ENCODE data around the gene C15orf39.

C15orf39 gene

GRCh38 chr15:75231836-75232235 is 30.2 kb downstream of the C15orf39 start:
- DNase-seq (ENCODE audit: low read depth): no peak
- H3K4me3 ChIP-seq (ENCODE audit: low read length): no peak overlapping the region
- no peak for TF ChIP-seq CTCF (conservative IDR thresholded peaks at IDR 0.05; ENCODE audit: low read length)

- no peak for DNase-seq (ENCODE audit: low read depth)
- H3K4me3 ChIP-seq (ENCODE audit: low read length): no peak overlapping the region
- no peak for TF ChIP-seq CTCF (conservative IDR thresholded peaks at IDR 0.05; ENCODE audit: low read length)
These were observed 30.7 kb downstream of the C15orf39 start for GRCh38 chr15:75232252-75232813.

- no peak overlapping the region for H3K4me3 ChIP-seq (ENCODE audit: low read length)
- no peak for TF ChIP-seq CTCF (conservative IDR thresholded peaks at IDR 0.05; ENCODE audit: low read length)
- no peak for DNase-seq (ENCODE audit: low read depth)
These were observed 31.3 kb downstream of the C15orf39 start for GRCh38 chr15:75232826-75233503.

- no peak for TF ChIP-seq CTCF (conservative IDR thresholded peaks at IDR 0.05; ENCODE audit: low read length)
- no peak for DNase-seq (ENCODE audit: low read depth)
- no peak overlapping the region for H3K4me3 ChIP-seq (ENCODE audit: low read length)
These were observed 32.0 kb downstream of the C15orf39 start for GRCh38 chr15:75233504-75234190.

- no peak for TF ChIP-seq CTCF (conservative IDR thresholded peaks at IDR 0.05; ENCODE audit: low read length)
- no peak for DNase-seq (ENCODE audit: low read depth)
- H3K4me3 ChIP-seq (ENCODE audit: low read length): no peak overlapping the region
These were observed 32.6 kb downstream of the C15orf39 start for GRCh38 chr15:75234191-75234810.

- no peak overlapping the region for H3K4me3 ChIP-seq (ENCODE audit: low read length)
- no peak for DNase-seq (ENCODE audit: low read depth)
- no peak for TF ChIP-seq CTCF (conservative IDR thresholded peaks at IDR 0.05; ENCODE audit: low read length)
These were observed 33.5 kb downstream of the C15orf39 start for GRCh38 chr15:75235051-75235673.
